CD4-positive, alpha-beta T cell treated with Interleukin-10 for 1 hour (primary cell): ENCODE results near the gene HCRT.
A peak's percentile ranks its signal among the peaks of the same experiment; 100 is the strongest.
"Not testable (repeated sequence)": the region's sequence is repeated elsewhere in the genome, so short reads cannot be mapped to it uniquely, and the experiment has no call there.

Experiments used
- DNase-seq: peaks from one replicate; pipeline ENCODE4 v3.0.0-alpha.2; 2020

Gene HCRT

GRCh38 chr17:42197564-42198156, 12.4 kb upstream of the HCRT start:
- no peak for DNase-seq

DNA sequence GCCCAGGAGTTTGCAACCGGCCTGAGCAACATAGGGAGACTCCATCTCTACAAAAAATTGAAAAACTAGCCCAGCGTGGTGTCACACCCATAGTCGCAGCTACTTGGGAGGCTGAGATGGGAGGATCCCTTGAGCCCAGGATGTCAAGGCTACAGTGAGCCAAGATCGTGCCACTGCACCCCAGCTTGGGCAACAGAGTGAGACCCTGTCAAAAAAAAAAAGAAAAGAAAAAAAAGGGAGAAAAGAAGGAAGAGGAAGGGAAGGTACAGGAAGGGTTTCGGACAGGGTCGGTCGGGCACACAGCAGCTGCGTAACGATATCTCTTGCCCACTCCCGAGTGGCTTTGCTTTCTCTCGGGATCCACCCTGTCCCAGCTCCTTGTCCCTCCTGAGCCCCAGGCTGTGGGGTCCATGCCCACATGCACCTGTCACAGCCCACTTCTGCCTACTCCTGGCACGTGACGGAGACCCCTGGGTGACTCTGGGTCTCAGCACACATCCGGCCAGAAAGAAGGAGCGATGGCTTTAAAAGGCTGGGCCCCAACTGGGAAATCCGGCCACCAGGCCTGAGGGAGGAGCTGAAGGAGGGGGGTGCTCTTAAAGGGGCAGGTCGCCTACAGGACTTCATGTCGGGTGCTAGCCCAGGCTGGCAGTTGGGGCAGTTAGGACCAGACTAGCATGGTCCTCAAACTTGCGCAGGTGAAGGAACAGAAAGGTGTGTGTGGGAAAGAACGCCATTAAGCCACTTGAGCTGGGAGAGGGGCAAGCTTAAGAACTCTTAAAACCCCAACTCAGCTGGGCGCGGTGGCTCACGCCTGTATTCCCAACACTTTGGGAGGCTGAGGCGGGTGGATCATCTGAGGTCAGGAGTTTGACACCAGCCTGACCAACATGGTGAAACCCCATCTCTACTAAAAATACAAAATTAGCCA, 9.0 kb upstream of the HCRT start, which contains the start of gene GHDC:
GHDC (minus strand) TSS at position 526 of the 931 bp plus-strand sequence. CDS start 913 bp downstream, outside the sequence.
- DNase-seq: peak; percentile 83

DNA sequence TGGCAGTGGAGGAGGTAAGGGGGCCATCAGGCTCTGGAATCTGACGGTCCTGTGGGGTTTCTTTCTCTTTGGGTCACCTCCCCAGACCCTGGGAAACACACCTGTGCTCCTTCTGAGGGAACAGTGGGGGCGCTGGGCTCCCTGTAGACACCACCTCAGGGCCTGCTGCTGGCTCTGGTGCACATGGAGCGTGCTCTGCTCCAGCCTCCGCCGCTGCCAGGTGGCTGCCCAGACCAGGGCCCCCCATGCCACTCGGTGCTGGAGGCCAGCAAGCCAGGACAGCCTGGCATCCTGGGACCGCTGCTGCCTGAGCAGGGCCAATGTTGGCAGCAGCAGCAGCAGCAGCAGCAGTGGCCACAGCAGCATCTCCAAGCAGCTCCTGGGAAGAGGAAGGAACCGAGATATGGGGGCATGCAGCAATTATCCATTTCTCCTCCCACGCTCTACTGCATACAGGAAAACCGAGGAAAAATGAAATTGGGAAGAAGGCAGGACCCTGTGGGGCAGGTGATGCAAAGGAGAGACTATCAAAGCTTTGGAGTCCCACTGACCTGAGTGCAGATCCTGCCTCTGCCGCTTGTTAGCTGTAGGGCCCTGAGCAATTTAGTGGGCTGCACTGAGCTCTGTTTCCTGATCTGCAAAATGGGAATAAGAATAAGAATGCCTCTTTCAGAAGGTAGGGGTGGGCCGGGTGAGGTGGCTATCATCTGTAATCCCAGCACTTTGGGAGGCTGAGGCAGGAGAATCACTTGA, 8.1 kb upstream of the HCRT start:
- no peak for DNase-seq

DNA sequence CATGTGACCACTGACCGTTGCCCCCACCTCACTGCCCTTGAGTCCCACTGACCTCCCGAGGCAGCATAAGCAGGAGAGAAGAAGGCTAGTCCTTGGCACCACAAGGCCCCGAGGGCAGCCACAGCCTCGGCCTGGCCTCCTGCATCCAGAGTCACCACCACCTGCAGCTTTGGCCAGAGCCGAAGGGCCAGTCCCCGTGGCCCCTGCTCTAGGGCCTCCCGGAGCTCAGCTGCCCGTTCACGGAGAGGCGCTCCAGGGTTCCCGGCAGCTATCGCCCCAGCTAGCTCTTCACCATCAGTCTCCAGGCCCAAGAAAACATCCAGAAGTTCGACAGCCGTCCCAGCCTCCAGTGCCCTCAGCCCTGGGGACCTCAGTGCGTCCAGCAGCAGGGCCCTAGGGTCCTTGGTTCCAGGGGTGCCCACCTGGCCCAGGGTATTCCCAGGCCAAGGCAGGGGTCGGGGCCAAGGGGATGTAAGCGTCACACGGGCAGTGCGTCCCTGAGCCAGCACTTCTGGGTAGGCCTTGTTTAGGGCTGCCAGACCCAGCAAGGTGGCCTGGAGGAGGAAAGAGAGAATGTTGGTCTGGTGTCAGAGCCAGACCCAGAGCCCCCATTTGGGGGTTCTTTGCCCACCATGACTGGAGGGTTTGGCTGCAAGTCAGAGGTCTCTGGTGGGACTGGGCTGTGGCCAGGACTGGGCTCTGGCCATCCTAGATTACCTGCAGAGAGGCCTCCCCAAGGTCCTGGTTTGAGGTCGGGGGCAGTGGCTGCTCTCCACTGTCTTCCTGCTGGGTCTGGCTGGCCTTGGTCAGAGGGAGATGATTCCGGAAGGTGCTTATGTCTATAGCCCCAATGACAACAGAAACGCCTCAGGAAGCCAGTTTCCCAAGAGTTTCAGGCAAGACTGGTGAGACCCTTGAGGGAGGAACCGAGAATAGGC, 7.2 kb upstream of the HCRT start:
- DNase-seq: no peak

- DNase-seq: no peak
Observed at GRCh38 chr17:42191275-42191608, 6.0 kb upstream of the HCRT start.

DNA sequence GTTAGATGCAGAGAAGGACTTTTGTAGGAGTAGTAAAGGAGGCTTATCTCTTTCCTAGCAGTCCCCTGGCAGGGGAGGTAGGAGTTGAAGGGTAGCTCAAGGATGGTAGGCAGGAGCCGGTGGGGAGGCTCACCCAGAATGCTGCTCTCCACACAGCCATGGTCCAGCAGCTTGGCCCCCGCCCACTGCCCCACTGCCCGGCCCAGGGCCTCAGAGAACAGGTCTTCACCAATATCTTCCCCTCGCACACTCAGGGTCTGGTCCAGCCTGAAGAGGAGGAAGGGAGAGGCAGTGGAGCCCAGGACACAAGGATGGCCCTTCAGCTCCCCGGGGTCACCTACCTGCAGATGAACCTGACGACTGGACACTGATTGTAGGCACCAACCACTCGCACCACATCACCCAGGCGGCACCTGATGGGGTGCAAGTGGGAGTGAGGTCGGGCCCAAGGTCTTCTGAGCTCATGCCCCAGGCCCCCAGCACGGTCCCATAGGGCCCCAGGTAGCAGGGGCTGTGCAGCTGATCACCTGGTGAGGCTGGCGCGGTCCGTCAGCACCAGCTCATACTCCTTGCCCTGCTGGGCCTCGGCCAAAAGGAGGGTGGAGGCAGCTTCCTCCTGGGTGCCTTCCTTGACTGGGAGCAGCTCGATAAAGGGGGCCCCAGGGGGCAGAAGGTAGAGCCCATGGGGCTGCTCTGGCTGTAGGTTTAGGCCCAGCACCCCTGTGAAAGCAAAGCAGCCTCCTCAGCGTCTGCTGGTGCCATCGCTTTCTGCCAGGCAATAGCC, 5.4 kb upstream of the HCRT start:
- DNase-seq: no peak

- DNase-seq: no peak
Observed at GRCh38 chr17:42189651-42189965, 4.4 kb upstream of the HCRT start.

DNA sequence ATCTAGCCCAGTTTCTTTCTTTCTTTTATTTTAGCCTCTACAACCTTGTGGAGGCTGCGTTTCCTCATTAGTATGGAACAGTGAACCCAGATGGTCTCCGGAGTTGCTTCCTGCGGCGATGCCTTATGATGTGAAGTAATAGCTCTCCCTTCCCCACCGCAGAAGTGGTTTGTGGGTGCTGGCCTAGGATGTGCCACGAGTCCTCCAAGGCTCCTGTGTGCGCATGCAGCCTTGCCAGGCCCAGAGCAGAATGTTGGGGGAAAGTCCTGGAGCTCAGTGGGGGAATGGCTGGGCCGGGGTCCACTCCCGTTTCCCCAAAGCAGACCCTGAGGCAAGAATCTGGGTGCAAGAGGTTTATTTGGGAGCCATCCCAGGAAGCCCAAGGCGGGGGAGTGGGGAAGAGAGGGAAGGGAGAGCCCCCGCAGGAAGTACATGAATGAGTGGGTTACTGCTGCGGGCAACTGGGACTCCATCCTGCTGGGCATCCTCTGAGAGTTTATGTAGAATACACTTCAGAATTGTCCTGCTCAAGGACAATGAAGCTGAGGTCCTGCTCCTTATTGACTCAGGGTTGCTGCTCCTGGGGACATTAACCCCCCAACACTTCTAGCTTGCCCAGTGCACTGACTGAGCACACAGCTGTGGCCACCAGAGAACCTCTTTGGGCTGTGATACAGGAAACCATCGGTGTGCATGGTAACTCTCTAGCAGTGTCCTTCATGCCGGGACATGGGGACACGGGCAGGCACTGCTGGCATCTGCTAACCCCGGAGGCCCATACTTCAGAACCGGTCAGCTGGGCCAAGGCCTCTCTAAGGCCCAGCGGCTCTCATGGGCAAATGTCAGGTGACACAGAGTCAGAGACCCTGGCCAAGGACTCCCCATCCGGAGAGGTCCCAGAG, 3.7 kb upstream of the HCRT start:
- no peak for DNase-seq

DNA sequence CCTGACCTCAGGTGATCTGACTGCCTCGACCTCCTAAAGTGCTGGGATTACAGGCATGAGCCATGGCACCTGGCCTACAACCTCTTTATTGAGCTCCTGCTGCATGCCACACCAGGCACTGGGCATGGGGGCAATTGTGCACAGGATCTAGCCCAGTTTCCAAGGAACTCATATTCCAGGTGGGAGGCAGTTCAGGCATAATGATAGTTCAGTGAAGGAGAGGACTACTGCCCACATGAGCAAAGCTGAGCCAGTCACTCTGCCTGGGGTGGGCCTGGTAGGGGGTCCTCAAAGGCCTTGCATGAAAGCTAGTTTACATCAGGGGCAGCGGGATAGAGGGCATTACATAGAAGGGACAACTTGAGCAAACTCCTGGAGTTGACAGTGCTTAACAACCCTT, 2.6 kb upstream of the HCRT start:
- DNase-seq: no peak

- not testable (repeated sequence) for DNase-seq
Observed at GRCh38 chr17:42186191-42186590, 939 bp upstream of the HCRT start.

DNA sequence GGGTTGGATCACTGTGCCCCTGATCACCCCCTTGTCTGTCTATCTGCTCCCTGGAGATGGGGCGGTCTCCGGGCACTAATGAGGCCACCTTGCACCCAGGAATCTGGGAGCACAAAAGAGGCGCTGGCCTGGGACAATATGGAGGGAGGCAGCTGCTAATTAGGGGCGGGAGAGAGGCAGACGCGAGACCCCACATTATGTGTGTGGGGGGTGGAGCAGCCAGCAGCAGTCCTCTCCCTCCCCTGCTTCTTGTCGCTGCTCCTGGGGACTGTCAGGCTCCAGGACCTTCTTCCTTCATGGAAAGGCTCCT, 324 bp upstream of the HCRT start:
- DNase-seq: no peak

GRCh38 chr17:42183741-42184711, 1.2 kb downstream of the HCRT start:
- DNase-seq: peak; percentile 84

GRCh38 chr17:42182927-42183734, 2.1 kb downstream of the HCRT start:
- DNase-seq: no peak

DNA sequence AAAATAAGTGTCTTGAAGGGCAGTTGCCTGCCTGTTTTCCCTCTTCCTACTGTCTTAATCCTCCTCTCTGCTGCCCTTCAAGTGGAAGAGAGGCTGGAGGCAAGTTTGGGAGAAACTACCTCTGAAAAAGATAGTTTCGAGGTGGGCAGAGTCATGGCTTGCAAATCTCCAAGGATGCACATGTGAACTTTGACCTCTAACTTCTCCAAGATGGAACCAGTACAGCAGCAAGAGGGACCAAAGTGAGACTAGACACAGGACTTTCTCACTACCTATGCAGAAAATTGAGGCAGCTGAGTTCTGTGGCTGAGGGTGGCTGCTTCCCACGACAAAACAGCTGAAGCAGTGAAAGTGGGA, 3.4 kb downstream of the HCRT start:
- no peak for DNase-seq

- DNase-seq: peak; percentile 94
Observed at GRCh38 chr17:42180922-42181850, 4.1 kb downstream of the HCRT start, which contains the start of gene KCNH4. Gene KCNH4, minus strand, starts transcription at chr17:42181142. Its CDS starts 197 bp downstream, at chr17:42180945.

- DNase-seq: no peak
Observed at GRCh38 chr17:42180411-42180921, 4.8 kb downstream of the HCRT start.

DNA sequence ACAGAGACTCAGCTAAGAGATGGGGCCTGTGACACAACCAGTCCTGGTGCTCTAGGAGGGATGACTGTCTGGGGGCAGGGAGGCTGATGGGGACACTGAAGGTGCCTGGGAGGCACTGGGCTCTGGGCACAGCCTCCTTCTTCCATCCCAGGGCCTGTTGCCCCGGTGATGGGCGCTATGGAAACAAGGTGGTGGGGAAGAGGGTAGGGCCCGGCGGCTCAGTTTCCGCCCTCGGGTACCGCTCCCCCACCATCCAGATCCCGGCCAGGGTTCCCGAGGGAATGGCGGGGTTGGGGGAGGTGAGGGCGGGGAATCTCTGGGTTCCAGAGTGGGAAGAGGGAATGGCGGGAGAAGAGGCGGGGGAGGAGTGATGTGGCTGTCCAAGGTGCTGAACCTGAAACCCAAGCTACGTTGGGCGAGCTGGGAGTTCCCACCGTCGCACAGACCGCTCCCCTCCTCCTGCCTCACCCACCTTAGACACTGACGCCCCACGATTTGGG, 5.3 kb downstream of the HCRT start:
- DNase-seq: peak; percentile 21
